ENCODE data around the gene HPS3. TPM values are rescaled to one million over a fixed set of nuclear protein-coding genes. Genes with fewer than 3 reads are reported as not detected.
"Not testable (repeated sequence)": the region's sequence is repeated elsewhere in the genome, so short reads cannot be mapped to it uniquely, and the experiment has no call there.

HPS3 gene
- total RNA-seq, 1 experiment from 2014 or later = 62.5 TPM

DNA sequence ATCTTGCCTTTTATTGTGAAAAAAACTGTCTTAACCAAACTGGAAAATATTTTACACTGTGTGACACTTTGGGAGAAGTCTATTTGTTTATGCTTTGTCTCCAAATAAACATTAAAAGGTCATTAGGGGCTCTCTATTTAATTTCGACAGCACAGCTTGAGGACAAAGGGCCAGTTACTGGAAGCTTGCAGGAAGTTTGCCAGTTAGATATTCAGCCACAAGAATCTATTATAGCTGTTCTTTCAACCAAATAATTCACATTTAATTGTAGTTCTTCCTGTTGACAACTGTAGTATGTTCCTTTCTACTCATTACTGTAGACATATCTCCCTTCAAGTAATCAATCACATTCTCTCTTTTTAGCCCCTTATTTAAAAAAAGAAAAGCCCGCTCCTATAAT is 86.1 kb downstream of the HPS3 start:
- H3K27me3 ChIP-seq (ENCODE audit: low read length) = no peaks in the 10 kb centered on the region
- no peak overlapping the region for H3K9ac ChIP-seq (ENCODE audit: low read length)
- no peak overlapping the region for H3K4me2 ChIP-seq (ENCODE audit: low read depth, low read length, poor library complexity, severe bottlenecking)
- H3K9me2 ChIP-seq (replicated peaks; ENCODE audit: insufficient read depth, low read length) = no peaks in the 10 kb centered on the region
- no peak overlapping the region for H2AFZ ChIP-seq (ENCODE audit: low read length)
- DNase-seq = no peak
- no peak overlapping the region for H3K4me3 ChIP-seq (ENCODE audit: low read length)
- H3K27ac ChIP-seq (ENCODE audit: low read length) = no peak overlapping the region
- no peaks in the 10 kb centered on the region for H3K36me3 ChIP-seq (ENCODE audit: insufficient read depth, low read length)
- H3K4me1 ChIP-seq (ENCODE audit: low read length) = peaks cover 5% of the 10 kb centered on the region
- no peaks in the 10 kb centered on the region for H3K79me2 ChIP-seq (ENCODE audit: low read length)
- H4K20me1 ChIP-seq (ENCODE audit: insufficient read depth, low read depth, low read length) = no peaks in the 10 kb centered on the region
- no peaks in the 10 kb centered on the region for H3K9me3 ChIP-seq (ENCODE audit: low read length)

DNA sequence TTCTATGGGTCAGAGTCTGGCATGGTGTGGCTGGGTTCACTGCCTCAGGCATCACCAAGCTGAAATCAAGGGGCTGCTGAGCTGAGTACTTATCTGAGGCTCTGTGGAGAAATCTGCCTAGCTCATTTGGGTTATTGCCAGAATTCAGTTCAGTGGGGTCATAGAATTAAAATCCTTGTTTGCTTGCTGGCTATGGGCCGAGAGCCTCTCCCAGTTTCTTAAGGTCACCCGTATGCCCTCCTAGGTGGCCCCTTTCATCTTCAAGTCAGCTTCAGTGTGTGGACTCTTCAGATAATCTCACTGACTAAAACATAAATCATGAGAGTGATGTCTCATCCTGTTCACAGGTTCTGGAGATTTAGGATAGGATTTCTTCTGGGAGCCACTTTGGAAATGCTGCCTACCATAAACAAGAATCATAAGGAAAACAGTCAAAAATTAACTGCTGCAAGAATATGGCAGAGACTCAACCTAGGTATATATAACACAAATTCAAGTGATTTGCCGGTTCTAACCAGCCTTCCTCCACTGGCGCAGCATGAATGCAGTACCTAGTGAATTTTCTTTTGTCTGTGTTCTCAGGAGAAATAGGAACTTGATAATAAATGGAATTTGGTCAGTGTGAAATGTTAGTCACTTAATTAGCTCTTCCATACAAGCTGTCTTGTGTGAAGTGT is 86.9 kb downstream of the HPS3 start:
- peaks cover 5% of the 10 kb centered on the region for H3K4me1 ChIP-seq (ENCODE audit: low read length)
- no peak for DNase-seq
- H3K4me2 ChIP-seq (ENCODE audit: low read depth, low read length, poor library complexity, severe bottlenecking) = no peak overlapping the region
- no peaks in the 10 kb centered on the region for H3K9me2 ChIP-seq (replicated peaks; ENCODE audit: insufficient read depth, low read length)
- H3K79me2 ChIP-seq (ENCODE audit: low read length) = no peaks in the 10 kb centered on the region
- no peak overlapping the region for H3K4me3 ChIP-seq (ENCODE audit: low read length)
- H3K27me3 ChIP-seq (ENCODE audit: low read length) = no peaks in the 10 kb centered on the region
- no peak overlapping the region for H3K27ac ChIP-seq (ENCODE audit: low read length)
- H3K9ac ChIP-seq (ENCODE audit: low read length) = no peak overlapping the region
- H3K36me3 ChIP-seq (ENCODE audit: insufficient read depth, low read length) = no peaks in the 10 kb centered on the region
- no peaks in the 10 kb centered on the region for H4K20me1 ChIP-seq (ENCODE audit: insufficient read depth, low read depth, low read length)
- no peak overlapping the region for H2AFZ ChIP-seq (ENCODE audit: low read length)
- H3K9me3 ChIP-seq (ENCODE audit: low read length) = no peaks in the 10 kb centered on the region

DNA sequence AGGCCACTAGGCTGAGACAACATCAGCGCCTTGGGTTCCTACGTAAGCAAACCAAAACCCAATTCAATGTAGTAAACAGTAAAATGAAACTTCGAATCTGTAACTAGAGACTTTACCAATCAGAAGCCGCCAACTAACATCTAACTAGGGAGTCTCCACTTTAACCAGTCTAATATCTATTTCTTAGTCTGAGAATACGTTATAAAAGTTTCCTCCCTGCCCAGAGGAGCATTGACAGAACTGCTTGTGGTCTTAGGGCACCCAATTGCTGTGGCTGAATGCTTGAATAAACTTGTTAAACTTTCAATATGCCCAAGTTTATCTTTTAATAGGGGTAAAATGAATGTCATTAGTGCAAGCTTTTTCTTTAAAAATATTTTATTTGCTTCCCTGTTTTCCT is 87.9 kb downstream of the HPS3 start:
- Histone ChIP-seq H3K9ac (ENCODE audit: low read length) (no peak overlapping the region), H3K27me3 (ENCODE audit: low read length) (no peaks in the 10 kb centered on the region), H3K4me2 (ENCODE audit: low read depth, low read length, poor library complexity, severe bottlenecking) (no peak overlapping the region), H4K20me1 (ENCODE audit: insufficient read depth, low read depth, low read length) (no peaks in the 10 kb centered on the region), H3K9me3 (ENCODE audit: low read length) (no peaks in the 10 kb centered on the region), H3K36me3 (ENCODE audit: insufficient read depth, low read length) (no peaks in the 10 kb centered on the region), H3K4me1 (ENCODE audit: low read length) (peaks cover 5% of the 10 kb centered on the region), H3K9me2 (replicated peaks; ENCODE audit: insufficient read depth, low read length) (no peaks in the 10 kb centered on the region), H2AFZ (ENCODE audit: low read length) (no peak overlapping the region), H3K79me2 (ENCODE audit: low read length) (no peaks in the 10 kb centered on the region), H3K4me3 (ENCODE audit: low read length) (no peak overlapping the region), H3K27ac (ENCODE audit: low read length) (no peak overlapping the region)
- no peak for DNase-seq

DNA sequence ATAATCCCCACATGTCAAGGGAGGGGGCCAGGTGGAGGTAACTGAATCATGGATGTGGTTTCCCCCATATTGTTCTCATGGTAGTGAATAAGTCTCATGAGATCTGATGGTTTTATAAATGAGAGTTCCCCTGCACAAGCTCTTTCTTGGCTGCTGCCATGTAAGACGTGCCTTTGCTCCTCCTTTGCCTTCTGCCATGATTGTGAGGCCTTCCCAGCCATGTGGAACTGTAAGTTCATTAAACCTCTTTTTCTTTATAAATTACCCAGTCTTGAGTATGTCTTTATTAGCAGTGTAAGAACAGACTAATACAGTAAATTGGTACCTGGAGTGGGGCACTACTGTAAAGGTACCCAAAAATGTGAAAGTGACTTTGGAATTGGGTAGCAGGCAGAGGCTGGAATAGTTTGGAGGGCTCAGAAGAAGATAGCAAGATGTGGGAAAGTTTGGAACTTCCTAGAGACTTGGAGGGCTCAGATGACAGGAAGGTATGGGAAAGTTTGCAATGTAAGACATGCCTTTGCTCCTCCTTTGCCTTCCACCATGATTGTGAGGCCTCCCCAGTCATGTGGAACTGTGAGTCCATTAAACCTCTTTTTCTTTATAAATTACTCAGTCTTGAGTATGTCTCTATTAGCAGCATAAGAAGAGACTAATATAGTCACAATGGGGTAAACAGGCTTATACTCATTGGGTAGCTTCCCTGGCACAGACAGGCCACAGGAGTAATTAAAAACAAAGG is 90.1 kb downstream of the HPS3 start:
- H3K9ac ChIP-seq (ENCODE audit: low read length); H3K79me2 ChIP-seq (ENCODE audit: low read length); H3K27ac ChIP-seq (ENCODE audit: low read length); H3K9me3 ChIP-seq (ENCODE audit: low read length); H2AFZ ChIP-seq (ENCODE audit: low read length); H3K4me3 ChIP-seq (ENCODE audit: low read length); H3K4me2 ChIP-seq (ENCODE audit: low read depth, low read length, poor library complexity, severe bottlenecking); H3K27me3 ChIP-seq (ENCODE audit: low read length); H3K4me1 ChIP-seq (ENCODE audit: low read length); H4K20me1 ChIP-seq (ENCODE audit: insufficient read depth, low read depth, low read length); H3K36me3 ChIP-seq (ENCODE audit: insufficient read depth, low read length); DNase-seq; H3K9me2 ChIP-seq (replicated peaks; ENCODE audit: insufficient read depth, low read length): not testable (repeated sequence)

DNA sequence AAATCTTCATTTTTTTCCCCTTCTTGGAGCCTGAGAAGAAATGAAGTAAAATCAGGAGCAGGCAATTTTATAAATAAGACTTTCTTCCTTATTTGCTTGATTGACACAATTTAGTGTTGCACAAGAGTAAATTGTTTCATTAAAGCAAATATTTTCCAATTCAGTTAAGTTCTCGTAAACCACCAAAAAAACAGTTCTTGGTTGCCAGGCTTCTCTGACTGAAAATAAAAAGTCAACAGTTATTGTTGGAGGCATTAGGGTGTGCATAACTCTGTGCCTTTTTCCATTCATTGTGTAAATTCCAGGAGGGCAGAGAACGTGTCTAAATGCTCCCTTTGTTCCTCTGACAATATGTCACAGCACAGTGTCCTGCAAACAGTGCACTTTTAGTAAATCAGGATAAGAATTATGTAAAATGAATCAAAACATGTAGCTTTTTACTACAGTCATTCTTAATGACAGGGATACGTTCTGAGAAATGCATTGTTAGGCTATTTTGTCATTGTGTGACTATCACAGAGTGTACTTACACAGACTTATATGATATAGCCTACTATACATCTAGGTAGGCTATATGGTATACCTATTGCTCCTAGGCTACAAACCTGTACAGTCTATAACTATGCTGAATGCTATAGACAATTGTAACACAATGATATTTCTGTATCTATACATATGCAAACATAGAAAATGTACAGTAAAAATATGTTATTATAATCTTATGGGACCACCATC is 92.5 kb downstream of the HPS3 start, which contains the start of gene CP:
TSS of gene CP (minus strand) at position 47 of the 735 bp plus-strand sequence. CDS start at position 10, 37 bp downstream.
- no peaks in the 10 kb centered on the region for H4K20me1 ChIP-seq (ENCODE audit: insufficient read depth, low read depth, low read length)
- H3K9ac ChIP-seq (ENCODE audit: low read length) = no peak within 1 kb of the TSS
- no peaks in the 10 kb centered on the region for H3K79me2 ChIP-seq (ENCODE audit: low read length)
- DNase-seq = no peak
- no peaks in the 10 kb centered on the region for H3K36me3 ChIP-seq (ENCODE audit: insufficient read depth, low read length)
- no peak within 1 kb of the TSS for H3K4me2 ChIP-seq (ENCODE audit: low read depth, low read length, poor library complexity, severe bottlenecking)
- H3K4me3 ChIP-seq (ENCODE audit: low read length) = no peak within 1 kb of the TSS
- no peaks in the 10 kb centered on the region for H3K9me2 ChIP-seq (replicated peaks; ENCODE audit: insufficient read depth, low read length)
- H3K27me3 ChIP-seq (ENCODE audit: low read length) = no peaks in the 10 kb centered on the region
- H3K4me1 ChIP-seq (ENCODE audit: low read length) = peaks cover 10% of the 10 kb centered on the region
- H3K9me3 ChIP-seq (ENCODE audit: low read length) = no peaks in the 10 kb centered on the region
- no peak within 1 kb of the TSS for H3K27ac ChIP-seq (ENCODE audit: low read length)
- no peak within 1 kb of the TSS for H2AFZ ChIP-seq (ENCODE audit: low read length)

Small RNA genes within 50 kb of the gene (small RNA-seq; reads per million reads assigned to genes)
- not detected for gene RF00019

Other genes with a start within 250 kb of the HPS3 start
- gene GYG1, start 138.1 kb upstream of the HPS3 start, total RNA-seq (2014; rRNA removed; shearing (Covaris generic); ENCODE audit: low replicate concordance) = 8.4 and 18.9 TPM in 2 replicates
- gene HLTF, start 43.1 kb upstream of the HPS3 start, total RNA-seq (2014; rRNA removed; shearing (Covaris generic); ENCODE audit: low replicate concordance) = 53.8 and 84.9 TPM in 2 replicates
- not detected in 2 replicates for gene CP, start 92.2 kb downstream of the HPS3 start, total RNA-seq (2014; rRNA removed; shearing (Covaris generic); ENCODE audit: low replicate concordance)
- not detected in 2 replicates for gene TM4SF18, start 204.0 kb downstream of the HPS3 start, total RNA-seq (2014; rRNA removed; shearing (Covaris generic); ENCODE audit: low replicate concordance)
- gene TM4SF1, start 248.0 kb downstream of the HPS3 start, total RNA-seq (2014; rRNA removed; shearing (Covaris generic); ENCODE audit: low replicate concordance) = not detected in 2 replicates

Measured in Karpas-422 (cell line).